HEK293 (cell line): ENCODE data around the gene CD68.

Experiments
- GLIS2 ChIP-seq: fragments of 450-650 bp; formaldehyde crosslinking; IDR thresholded peaks from 2 replicates; pipeline ENCODE4 v1.5.1; 2016; ENCODE audit warnings: missing biosample characterization, missing genetic modification characterization
- IKZF3 ChIP-seq: fragments of 450-650 bp; IDR thresholded peaks from 2 replicates; pipeline ENCODE4 v1.5.0; 2018; ENCODE audit warnings: missing biosample characterization, mild to moderate bottlenecking, missing genetic modification characterization, moderate library complexity
- KLF8 ChIP-seq: fragments of 450-650 bp; formaldehyde crosslinking; IDR thresholded peaks from 2 replicates; pipeline ENCODE4 v1.5.1; 2016; ENCODE audit warnings: missing biosample characterization, missing genetic modification characterization
- PRDM4 ChIP-seq: fragments of 450-650 bp; formaldehyde crosslinking; IDR thresholded peaks from 2 replicates; pipeline ENCODE4 v1.5.1; 2017; ENCODE audit warnings: missing biosample characterization, missing genetic modification characterization
- REST ChIP-seq: fragments of 450-650 bp; formaldehyde crosslinking; IDR thresholded peaks from 2 replicates; pipeline ENCODE4 v1.5.1; 2016; ENCODE audit warnings: missing biosample characterization, missing genetic modification characterization
- SCRT1 ChIP-seq: fragments of 450-650 bp; formaldehyde crosslinking; IDR thresholded peaks from 2 replicates; pipeline ENCODE4 v1.5.1; 2016; ENCODE audit warnings: missing biosample characterization, missing genetic modification characterization, borderline replicate concordance
- SCRT2 ChIP-seq: fragments of 450-650 bp; formaldehyde crosslinking; IDR thresholded peaks from 2 replicates; pipeline ENCODE4 v1.5.1; 2016; ENCODE audit warnings: missing biosample characterization, missing genetic modification characterization
- SP7 ChIP-seq: fragments of 450-650 bp; formaldehyde crosslinking; IDR thresholded peaks from 2 replicates; pipeline ENCODE4 v1.5.1; 2016; ENCODE audit warnings: missing biosample characterization, missing genetic modification characterization
- TRIM28 ChIP-seq: IDR thresholded peaks from 2 replicates; pipeline ENCODE4 v1.6.1; 2011; ENCODE audit warnings: low read length, control low read depth, borderline replicate concordance
- ZBTB11 ChIP-seq: fragments of 450-650 bp; formaldehyde crosslinking; conservative IDR thresholded peaks from 2 replicates; pipeline ENCODE4 v1.5.1; 2016; ENCODE audit warnings: low read depth, missing biosample characterization, missing genetic modification characterization
- ZBTB6 ChIP-seq: fragments of 450-650 bp; formaldehyde crosslinking; IDR thresholded peaks from 2 replicates; pipeline ENCODE4 v1.5.1; 2017; ENCODE audit warnings: missing biosample characterization, missing genetic modification characterization
- ZIC2 ChIP-seq: fragments of 450-650 bp; formaldehyde crosslinking; IDR thresholded peaks from 2 replicates; pipeline ENCODE4 v1.5.1; 2016; ENCODE audit warnings: missing biosample characterization, missing genetic modification characterization
- ZNF280C ChIP-seq: fragments of 450-650 bp; formaldehyde crosslinking; IDR thresholded peaks from 2 replicates; pipeline ENCODE4 v1.5.1; 2016; ENCODE audit warnings: missing biosample characterization, missing genetic modification characterization
- ZNF341 ChIP-seq: fragments of 450-650 bp; formaldehyde crosslinking; IDR thresholded peaks from 2 replicates; pipeline ENCODE4; 2016; ENCODE audit warnings: low read depth, missing biosample characterization, missing genetic modification characterization
- ZNF362 ChIP-seq: fragments of 450-650 bp; formaldehyde crosslinking; IDR thresholded peaks from 2 replicates; pipeline ENCODE4 v1.5.1; 2016; ENCODE audit warnings: missing biosample characterization, missing genetic modification characterization
- ZNF398 ChIP-seq: fragments of 450-650 bp; formaldehyde crosslinking; IDR thresholded peaks from 2 replicates; pipeline ENCODE4 v1.5.1; 2017; ENCODE audit warnings: missing biosample characterization, missing genetic modification characterization
- ZNF473 ChIP-seq: fragments of 450-650 bp; formaldehyde crosslinking; IDR thresholded peaks from 2 replicates; pipeline ENCODE4 v1.5.1; 2017; ENCODE audit warnings: missing biosample characterization, missing genetic modification characterization
- ZNF561 ChIP-seq: fragments of 450-650 bp; IDR thresholded peaks from 2 replicates; pipeline ENCODE4 v1.5.1; 2018; ENCODE audit warnings: missing biosample characterization, missing genetic modification characterization, borderline replicate concordance
- ZNF600 ChIP-seq: fragments of 450-650 bp; formaldehyde crosslinking; IDR thresholded peaks from 2 replicates; pipeline ENCODE4 v1.5.1; 2016; ENCODE audit warnings: missing biosample characterization, missing genetic modification characterization
- ZNF629 ChIP-seq: fragments of 450-650 bp; formaldehyde crosslinking; IDR thresholded peaks from 2 replicates; pipeline ENCODE4 v1.5.1; 2017; ENCODE audit warnings: missing biosample characterization, missing genetic modification characterization
- ZNF768 ChIP-seq: fragments of 450-650 bp; formaldehyde crosslinking; IDR thresholded peaks from 2 replicates; pipeline ENCODE4 v1.5.1; 2018; ENCODE audit warnings: missing biosample characterization, mild to moderate bottlenecking, missing genetic modification characterization
- ZNF776 ChIP-seq: fragments of 450-650 bp; formaldehyde crosslinking; IDR thresholded peaks from 2 replicates; pipeline ENCODE4 v1.5.0; 2017; ENCODE audit warnings: missing biosample characterization, missing genetic modification characterization, borderline replicate concordance

The CD68 gene

GRCh38 chr17:7579001-7579833 is at the start of gene CD68 (continued):
- TF ChIP-seq ZNF280C (tag by site-specific recombination): no peak
- peak; percentile 91 for TF ChIP-seq ZNF629 (tag by site-specific recombination)
- peak; percentile 96 for TF ChIP-seq SCRT2
- TF ChIP-seq GLIS2: peak; percentile 55
- TF ChIP-seq ZNF768 (tag by site-specific recombination): no peak
- no peak for TF ChIP-seq ZNF473
- peak; percentile 51 for TF ChIP-seq ZNF398 (tag by site-specific recombination)
- TF ChIP-seq ZBTB6 (tag by site-specific recombination): peak; percentile 71
- no peak for TF ChIP-seq ZNF776 (tag by site-specific recombination)
- no peak for TF ChIP-seq ZNF362
- peak; percentile 44; the same call in 1 of the 2 replicates for TF ChIP-seq ZIC2 (tag by site-specific recombination)
- TF ChIP-seq SP7 (tag by site-specific recombination): peak; percentile 75
- TF ChIP-seq TRIM28: peak; percentile 78; the same call in 1 of the 2 replicates
- TF ChIP-seq ZBTB11 (tag by site-specific recombination): peak; percentile 42; the same call in 1 of the 2 replicates
- peak; percentile 45; the same call in 1 of the 2 replicates for TF ChIP-seq SCRT1 (tag by site-specific recombination)
- peak; percentile 97 for TF ChIP-seq ZNF341 (tag by site-specific recombination)
- TF ChIP-seq ZNF561 (tag by site-specific recombination): peak; percentile 46; the same call in 1 of the 2 replicates
- peak; percentile 75 for TF ChIP-seq ZNF600 (tag by site-specific recombination)
- peak; percentile 78 for TF ChIP-seq PRDM4
- TF ChIP-seq REST: peak; percentile 20; the same call in 1 of the 2 replicates
- TF ChIP-seq KLF8 (tag by site-specific recombination): peak; percentile 65
- TF ChIP-seq IKZF3 (tag by site-specific recombination): peak; percentile 84
